Subcutaneous abdominal adipose tissue (tissue), 5 donors: ENCODE data around the gene CEACAM16.

Source experiments
- H3K27ac ChIP-seq: one replicate; pipeline ENCODE4 v1.7.0; 2013; ENCODE audit warnings: low read depth, mild to moderate bottlenecking, inconsistent platforms, low read length, moderate library complexity
- H3K27me3 ChIP-seq, 5 donors: one replicate each; pipeline ENCODE4 v1.7.0; 2013; ENCODE audit warnings: low read length in 5 of 5, inconsistent platforms in 1 of 5; ENCODE audit not compliant: control insufficient read depth in 5 of 5, insufficient read depth in 4 of 5
- H3K36me3 ChIP-seq, 5 donors: one replicate each; pipeline ENCODE4 v1.7.0; 2013; ENCODE audit warnings: low read length in 5 of 5; ENCODE audit not compliant: control insufficient read depth in 5 of 5, insufficient read depth in 5 of 5
- H3K4me1 ChIP-seq, 5 donors: one replicate each; pipeline ENCODE4 v1.7.0; 2013; ENCODE audit warnings: low read length in 5 of 5, mild to moderate bottlenecking in 3 of 5, moderate library complexity in 1 of 5; ENCODE audit not compliant: control insufficient read depth in 5 of 5, insufficient read depth in 5 of 5
- H3K4me3 ChIP-seq, 5 donors: one replicate each; pipeline ENCODE4 v1.7.0; 2013; ENCODE audit warnings: low read length in 5 of 5, low read depth in 1 of 5
- H3K9ac ChIP-seq, 5 donors: one replicate each; pipeline ENCODE4 v1.7.0; 2013; ENCODE audit warnings: low read length in 5 of 5, mild to moderate bottlenecking in 4 of 5, moderate library complexity in 3 of 5
- H3K9me3 ChIP-seq, 5 donors: one replicate each; pipeline ENCODE4 v1.7.0; 2013; ENCODE audit warnings: low read length in 5 of 5; ENCODE audit not compliant: control insufficient read depth in 5 of 5
- donor health status: healthy.
- donor health status: healthy.
- donor health status: healthy.
- donor health status: healthy.
- donor health status: healthy.

CEACAM16 gene

GRCh38 chr19:44749292-44749691 lies 50.3 kb downstream of the CEACAM16 start:
- no peaks in the 10 kb centered on the region for H3K9me3 ChIP-seq
- no peaks in the 10 kb centered on the region for H3K27me3 ChIP-seq
- peak overlapping the region; percentile 94 for H3K27ac ChIP-seq
- H3K36me3 ChIP-seq = peaks cover 0 to 25% (median 22%) of the 10 kb centered on the region in 5 donors
- peak overlapping the region; percentile 90 to 98 (median 92) for H3K9ac ChIP-seq
- H3K4me3 ChIP-seq = peak overlapping the region; percentile 75 to 87 (median 85)
- peaks cover 20 to 86% (median 78%) of the 10 kb centered on the region in 5 donors for H3K4me1 ChIP-seq

GRCh38 chr19:44749994-44750393 lies 51.0 kb downstream of the CEACAM16 start:
- Histone ChIP-seq H3K27me3 (no peaks in the 10 kb centered on the region), H3K36me3 (peaks cover 0 to 27% (median 23%) of the 10 kb centered on the region in 5 donors), H3K9me3 (no peaks in the 10 kb centered on the region), H3K27ac (peak overlapping the region; percentile 94), H3K4me3 (peak overlapping the region; percentile 75 to 87 (median 85)), H3K4me1 (peaks cover 17 to 85% (median 78%) of the 10 kb centered on the region in 5 donors), H3K9ac (peak overlapping the region; percentile 90 to 98 (median 92))

GRCh38 chr19:44752123-44752815 lies 53.3 kb downstream of the CEACAM16 start:
- Histone ChIP-seq H3K4me3 (peak overlapping the region in 4 of 5 donors; percentile 52 to 71 (median 65)), H3K36me3 (peaks cover 0 to 45% (median 35%) of the 10 kb centered on the region in 5 donors), H3K27me3 (no peaks in the 10 kb centered on the region), H3K9me3 (no peaks in the 10 kb centered on the region), H3K9ac (peak overlapping the region in 4 of 5 donors; percentile 28 to 71 (median 48)), H3K4me1 (peaks cover 22 to 85% (median 78%) of the 10 kb centered on the region in 5 donors), H3K27ac (peak overlapping the region; percentile 87)

GRCh38 chr19:44752816-44753625 lies 54.1 kb downstream of the CEACAM16 start:
- Histone ChIP-seq H3K9ac (peak overlapping the region in 4 of 5 donors; percentile 32 to 71 (median 52)), H3K4me3 (peak overlapping the region; percentile 4 to 71 (median 61)), H3K36me3 (peaks cover 0 to 52% (median 36%) of the 10 kb centered on the region in 5 donors), H3K4me1 (peaks cover 25 to 86% (median 80%) of the 10 kb centered on the region in 5 donors), H3K9me3 (no peaks in the 10 kb centered on the region), H3K27ac (peak overlapping the region; percentile 87), H3K27me3 (no peaks in the 10 kb centered on the region)

- H3K4me3 ChIP-seq = peak overlapping the region; percentile 52 to 80 (median 69)
- H3K27ac ChIP-seq = peak overlapping the region; percentile 87
- no peaks in the 10 kb centered on the region for H3K27me3 ChIP-seq
- H3K36me3 ChIP-seq = peaks cover 0 to 58% (median 41%) of the 10 kb centered on the region in 5 donors
- H3K9ac ChIP-seq = peak overlapping the region in 4 of 5 donors; percentile 73 to 88 (median 82)
- no peaks in the 10 kb centered on the region for H3K9me3 ChIP-seq
- peaks cover 25 to 90% (median 84%) of the 10 kb centered on the region in 5 donors for H3K4me1 ChIP-seq
Observed at GRCh38 chr19:44753626-44753931, 54.6 kb downstream of the CEACAM16 start.

GRCh38 chr19:44753932-44754749 lies 55.2 kb downstream of the CEACAM16 start:
- Histone ChIP-seq H3K9ac (peak overlapping the region in 4 of 5 donors; percentile 73 to 88 (median 82)), H3K4me3 (peak overlapping the region; percentile 52 to 80 (median 69))

GRCh38 chr19:44754750-44755080 lies 55.8 kb downstream of the CEACAM16 start:
- H3K4me3 ChIP-seq = peak overlapping the region in 4 of 5 donors; percentile 41 to 71 (median 64)
- peaks cover 25 to 86% (median 80%) of the 10 kb centered on the region in 5 donors for H3K4me1 ChIP-seq
- no peaks in the 10 kb centered on the region for H3K9me3 ChIP-seq
- H3K36me3 ChIP-seq = peaks cover 0 to 67% (median 48%) of the 10 kb centered on the region in 5 donors
- H3K9ac ChIP-seq = peak overlapping the region in 4 of 5 donors; percentile 25 to 88 (median 73)
- peak overlapping the region; percentile 87 for H3K27ac ChIP-seq
- H3K27me3 ChIP-seq = no peaks in the 10 kb centered on the region

More at GRCh38 chr19:44753932-44754749, 55.2 kb downstream of the CEACAM16 start:
- Histone ChIP-seq H3K36me3 (peaks cover 0 to 61% (median 44%) of the 10 kb centered on the region in 5 donors), H3K27ac (peak overlapping the region; percentile 87), H3K27me3 (no peaks in the 10 kb centered on the region), H3K4me1 (peaks cover 25 to 91% (median 85%) of the 10 kb centered on the region in 5 donors), H3K9me3 (no peaks in the 10 kb centered on the region)

GRCh38 chr19:44755219-44755618 lies 56.3 kb downstream of the CEACAM16 start:
- peak overlapping the region in 4 of 5 donors; percentile 41 to 71 (median 64) for H3K4me3 ChIP-seq
- H3K9ac ChIP-seq = peak overlapping the region in 3 of 5 donors; percentile 25 to 88 (median 75)

GRCh38 chr19:44756089-44756562 lies 57.2 kb downstream of the CEACAM16 start:
- Histone ChIP-seq H3K27me3 (no peaks in the 10 kb centered on the region), H3K4me3 (peak overlapping the region in 2 of 5 donors; percentile 15 to 36), H3K9ac (peak overlapping the region in 3 of 5 donors; percentile 33 to 88 (median 69)), H3K4me1 (peaks cover 19 to 71% (median 65%) of the 10 kb centered on the region in 5 donors), H3K36me3 (peaks cover 0 to 71% (median 50%) of the 10 kb centered on the region in 5 donors), H3K9me3 (no peaks in the 10 kb centered on the region), H3K27ac (peak overlapping the region; percentile 87)

More at GRCh38 chr19:44755219-44755618, 56.3 kb downstream of the CEACAM16 start:
- Histone ChIP-seq H3K27me3 (no peaks in the 10 kb centered on the region), H3K4me1 (peaks cover 23 to 80% (median 75%) of the 10 kb centered on the region in 5 donors), H3K9me3 (no peaks in the 10 kb centered on the region), H3K27ac (peak overlapping the region; percentile 87), H3K36me3 (peaks cover 0 to 71% (median 53%) of the 10 kb centered on the region in 5 donors)
